ENCODE measurements around the gene AKT2. TPM values are rescaled to one million over a fixed set of nuclear protein-coding genes. Genes with fewer than 3 reads are reported as not detected.

AKT2 gene
- total RNA-seq, 3 donors from 2014 or later = 83.4 to 88.3 (median 84.9) TPM

GRCh38 chr19:40249201-40249600 is 35.9 kb downstream of the AKT2 start:
- no peak overlapping the region for H3K27ac ChIP-seq
- H3K36me3 ChIP-seq = no peaks in the 10 kb centered on the region
- H3K4me3 ChIP-seq = no peak overlapping the region
- no peaks in the 10 kb centered on the region for H3K27me3 ChIP-seq
- H3K4me1 ChIP-seq = peaks cover 0 to 8% of the 10 kb centered on the region in 2 donors
- intact Hi-C loops (cut with DNase I; ENCODE audit: low total_unique reads) = no loop called here
- no peak for TF ChIP-seq CTCF (IDR thresholded peaks at IDR 0.05)
- no peak for TF ChIP-seq POLR2AphosphoS5 (IDR thresholded peaks at IDR 0.05)
- no peak for TF ChIP-seq POLR2A (IDR thresholded peaks at IDR 0.05)
- DNase-seq (ENCODE audit: low spot score in 2 of 2) = no peak
- no peaks in the 10 kb centered on the region for H3K9me3 ChIP-seq

- H3K4me3 ChIP-seq = no peak overlapping the region
- H3K27me3 ChIP-seq = no peaks in the 10 kb centered on the region
- H3K27ac ChIP-seq = no peak overlapping the region
- intact Hi-C loops (cut with DNase I; ENCODE audit: low total_unique reads) = no loop called here
- H3K9me3 ChIP-seq = no peaks in the 10 kb centered on the region
- no peaks in the 10 kb centered on the region for H3K36me3 ChIP-seq
- peaks cover under 1 to 4% of the 10 kb centered on the region in 2 donors for H3K4me1 ChIP-seq
- no peak for DNase-seq (ENCODE audit: low spot score in 2 of 2)
- no peak for TF ChIP-seq POLR2A (IDR thresholded peaks at IDR 0.05)
- no peak for TF ChIP-seq POLR2AphosphoS5 (IDR thresholded peaks at IDR 0.05)
- TF ChIP-seq CTCF (IDR thresholded peaks at IDR 0.05) = no peak
Measured at GRCh38 chr19:40247735-40248262, 37.3 kb downstream of the AKT2 start.

- Histone ChIP-seq H3K36me3 (no peaks in the 10 kb centered on the region), H3K4me3 (no peak overlapping the region), H3K4me1 (peaks cover 5 to 7% of the 10 kb centered on the region in 2 donors), H3K9me3 (no peaks in the 10 kb centered on the region), H3K27me3 (no peaks in the 10 kb centered on the region), H3K27ac (no peak overlapping the region)
- intact Hi-C loops (cut with DNase I; ENCODE audit: low total_unique reads) = no loop called here
- DNase-seq (ENCODE audit: low spot score in 2 of 2) = no peak
- TF ChIP-seq POLR2A (IDR thresholded peaks at IDR 0.05) = no peak
- no peak for TF ChIP-seq POLR2AphosphoS5 (IDR thresholded peaks at IDR 0.05)
- TF ChIP-seq CTCF (IDR thresholded peaks at IDR 0.05) = no peak
Measured at GRCh38 chr19:40247178-40247577, 38.0 kb downstream of the AKT2 start.

GRCh38 chr19:40246292-40247073 is 38.7 kb downstream of the AKT2 start:
- TF ChIP-seq POLR2A (IDR thresholded peaks at IDR 0.05) (no peak), POLR2AphosphoS5 (IDR thresholded peaks at IDR 0.05) (no peak), CTCF (IDR thresholded peaks at IDR 0.05) (no peak)
- intact Hi-C loops (cut with DNase I; ENCODE audit: low total_unique reads) = no loop called here
- H3K4me1 ChIP-seq = peaks cover 7 to 8% of the 10 kb centered on the region in 2 donors
- no peaks in the 10 kb centered on the region for H3K36me3 ChIP-seq
- no peak for DNase-seq (ENCODE audit: low spot score in 2 of 2)
- H3K4me3 ChIP-seq = no peak overlapping the region
- no peak overlapping the region for H3K27ac ChIP-seq
- no peaks in the 10 kb centered on the region for H3K27me3 ChIP-seq
- no peaks in the 10 kb centered on the region for H3K9me3 ChIP-seq

- no peak for DNase-seq (ENCODE audit: low spot score in 2 of 2)
- Histone ChIP-seq H3K27ac (no peak overlapping the region), H3K9me3 (no peaks in the 10 kb centered on the region), H3K27me3 (no peaks in the 10 kb centered on the region), H3K36me3 (no peaks in the 10 kb centered on the region), H3K4me3 (no peak overlapping the region), H3K4me1 (peaks cover 7 to 8% of the 10 kb centered on the region in 2 donors)
- intact Hi-C loops (cut with DNase I; ENCODE audit: low total_unique reads) = no loop called here
- TF ChIP-seq CTCF (IDR thresholded peaks at IDR 0.05) = no peak
- TF ChIP-seq POLR2AphosphoS5 (IDR thresholded peaks at IDR 0.05) = no peak
- TF ChIP-seq POLR2A (IDR thresholded peaks at IDR 0.05) = no peak
Measured at GRCh38 chr19:40245506-40246128, 39.5 kb downstream of the AKT2 start.

Data from breast epithelium (tissue), 4 donors.